Muscle layer of colon (tissue), 2 donors: ENCODE results near the gene TMTC2.

ENCODE experiments used
- H3K27ac ChIP-seq: one replicate; pipeline ENCODE4 v1.7.0; 2013; ENCODE audit warnings: low read depth, mild to moderate bottlenecking, low read length, moderate library complexity
- H3K27me3 ChIP-seq, 2 donors: one replicate each; pipeline ENCODE4 v1.7.0; 2013; ENCODE audit warnings: low read length in 2 of 2, mild to moderate bottlenecking in 2 of 2; ENCODE audit not compliant: insufficient read depth in 2 of 2, control insufficient read depth in 1 of 2
- H3K36me3 ChIP-seq: one replicate; pipeline ENCODE4 v1.7.0; 2013; ENCODE audit warnings: mild to moderate bottlenecking, low read length; ENCODE audit not compliant: insufficient read depth
- H3K4me1 ChIP-seq: one replicate; pipeline ENCODE4 v1.7.0; 2013; ENCODE audit warnings: mild to moderate bottlenecking, low read length; ENCODE audit not compliant: insufficient read depth
- H3K4me3 ChIP-seq, 2 donors: one replicate each; pipeline ENCODE4 v1.7.0; 2013; ENCODE audit warnings: low read length in 2 of 2, low read depth in 1 of 2, mild to moderate bottlenecking in 1 of 2, moderate library complexity in 1 of 2
- H3K9ac ChIP-seq: one replicate; pipeline ENCODE4 v1.7.0; 2013; ENCODE audit warnings: low read length
- H3K9me3 ChIP-seq: one replicate; pipeline ENCODE4 v1.7.0; 2013; ENCODE audit warnings: mild to moderate bottlenecking, low read length
- donor health status: abdominal sarcoma.
- donor health status: Adenocarcinoma of cecum.

TMTC2 gene

GRCh38 chr12:83074358-83074894, 387.7 kb downstream of the TMTC2 start:
- Histone ChIP-seq H3K27me3 (no peaks in the 10 kb centered on the region), H3K4me1 (no peaks in the 10 kb centered on the region), H3K9ac (no peak overlapping the region), H3K9me3 (no peaks in the 10 kb centered on the region), H3K36me3 (no peaks in the 10 kb centered on the region), H3K4me3 (no peak overlapping the region), H3K27ac (no peak overlapping the region)

GRCh38 chr12:83075471-83075870, 388.8 kb downstream of the TMTC2 start:
- Histone ChIP-seq H3K27ac (no peak overlapping the region), H3K4me1 (no peaks in the 10 kb centered on the region), H3K9ac (no peak overlapping the region), H3K27me3 (no peaks in the 10 kb centered on the region), H3K36me3 (no peaks in the 10 kb centered on the region), H3K4me3 (no peak overlapping the region), H3K9me3 (no peaks in the 10 kb centered on the region)

GRCh38 chr12:83077041-83077440, 390.3 kb downstream of the TMTC2 start:
- Histone ChIP-seq H3K27ac (no peak overlapping the region), H3K4me3 (no peak overlapping the region), H3K9ac (no peak overlapping the region), H3K9me3 (no peaks in the 10 kb centered on the region), H3K4me1 (peaks cover 6% of the 10 kb centered on the region), H3K27me3 (no peaks in the 10 kb centered on the region), H3K36me3 (no peaks in the 10 kb centered on the region)

GRCh38 chr12:83082690-83083276, 396.1 kb downstream of the TMTC2 start:
- Histone ChIP-seq H3K27ac (peak overlapping the region; percentile 39), H3K9ac (no peak overlapping the region), H3K27me3 (no peaks in the 10 kb centered on the region), H3K36me3 (no peaks in the 10 kb centered on the region), H3K4me1 (peaks cover 25% of the 10 kb centered on the region), H3K9me3 (no peaks in the 10 kb centered on the region), H3K4me3 (no peak overlapping the region)

GRCh38 chr12:83083616-83084015, 396.9 kb downstream of the TMTC2 start:
- H3K27me3 ChIP-seq, result no peaks in the 10 kb centered on the region

GRCh38 chr12:83084516-83085234, 398.0 kb downstream of the TMTC2 start:
- Histone ChIP-seq H3K9me3 (no peaks in the 10 kb centered on the region), H3K9ac (no peak overlapping the region), H3K27ac (no peak overlapping the region), H3K4me3 (no peak overlapping the region), H3K27me3 (no peaks in the 10 kb centered on the region), H3K36me3 (no peaks in the 10 kb centered on the region), H3K4me1 (peaks cover 25% of the 10 kb centered on the region)

More at GRCh38 chr12:83083616-83084015, 396.9 kb downstream of the TMTC2 start:
- H3K4me1 ChIP-seq, result peaks cover 25% of the 10 kb centered on the region
- no peaks in the 10 kb centered on the region for H3K9me3 ChIP-seq
- H3K9ac ChIP-seq, result no peak overlapping the region
- H3K27ac ChIP-seq, result no peak overlapping the region
- H3K4me3 ChIP-seq, result no peak overlapping the region
- H3K36me3 ChIP-seq, result no peaks in the 10 kb centered on the region

GRCh38 chr12:83086023-83086422, 399.3 kb downstream of the TMTC2 start:
- H3K9me3 ChIP-seq, result no peaks in the 10 kb centered on the region
- H3K9ac ChIP-seq, result no peak overlapping the region
- H3K36me3 ChIP-seq, result no peaks in the 10 kb centered on the region
- peaks cover 22% of the 10 kb centered on the region for H3K4me1 ChIP-seq
- H3K27ac ChIP-seq, result no peak overlapping the region
- no peak overlapping the region for H3K4me3 ChIP-seq
- H3K27me3 ChIP-seq, result no peaks in the 10 kb centered on the region

- Histone ChIP-seq H3K9me3 (no peaks in the 10 kb centered on the region), H3K4me1 (no peaks in the 10 kb centered on the region), H3K4me3 (no peak overlapping the region), H3K27ac (no peak overlapping the region), H3K36me3 (no peaks in the 10 kb centered on the region), H3K9ac (no peak overlapping the region), H3K27me3 (no peaks in the 10 kb centered on the region)
Observed at GRCh38 chr12:83089575-83089974, 402.9 kb downstream of the TMTC2 start.

- H3K4me3 ChIP-seq, result no peak overlapping the region
- no peak overlapping the region for H3K27ac ChIP-seq
- H3K27me3 ChIP-seq, result no peaks in the 10 kb centered on the region
- no peaks in the 10 kb centered on the region for H3K4me1 ChIP-seq
- no peaks in the 10 kb centered on the region for H3K9me3 ChIP-seq
- no peaks in the 10 kb centered on the region for H3K36me3 ChIP-seq
- H3K9ac ChIP-seq, result no peak overlapping the region
Observed at GRCh38 chr12:83092129-83092528, 405.4 kb downstream of the TMTC2 start.

- Histone ChIP-seq H3K27me3 (no peaks in the 10 kb centered on the region), H3K9ac (no peak overlapping the region), H3K27ac (no peak overlapping the region), H3K9me3 (no peaks in the 10 kb centered on the region), H3K36me3 (no peaks in the 10 kb centered on the region), H3K4me1 (no peaks in the 10 kb centered on the region), H3K4me3 (no peak overlapping the region)
Observed at GRCh38 chr12:83092606-83093005, 405.9 kb downstream of the TMTC2 start.

- Histone ChIP-seq H3K27ac (no peak overlapping the region), H3K4me1 (no peaks in the 10 kb centered on the region), H3K36me3 (no peaks in the 10 kb centered on the region), H3K9me3 (no peaks in the 10 kb centered on the region), H3K9ac (no peak overlapping the region), H3K27me3 (no peaks in the 10 kb centered on the region), H3K4me3 (no peak overlapping the region)
Observed at GRCh38 chr12:83093426-83093825, 406.7 kb downstream of the TMTC2 start.
